GM12874 (cell line): Measurements from ENCODE around the gene PKP4.

ENCODE experiments used
- TF ChIP-seq, protein P1 (sequence below): IDR thresholded peaks from 2 replicates; pipeline ENCODE4 v1.5.1; 2011; ENCODE audit warnings: low read depth, mild to moderate bottlenecking, control low read depth, low read length, moderate library complexity; ENCODE audit not compliant: insufficient read depth

PKP4 gene

DNA sequence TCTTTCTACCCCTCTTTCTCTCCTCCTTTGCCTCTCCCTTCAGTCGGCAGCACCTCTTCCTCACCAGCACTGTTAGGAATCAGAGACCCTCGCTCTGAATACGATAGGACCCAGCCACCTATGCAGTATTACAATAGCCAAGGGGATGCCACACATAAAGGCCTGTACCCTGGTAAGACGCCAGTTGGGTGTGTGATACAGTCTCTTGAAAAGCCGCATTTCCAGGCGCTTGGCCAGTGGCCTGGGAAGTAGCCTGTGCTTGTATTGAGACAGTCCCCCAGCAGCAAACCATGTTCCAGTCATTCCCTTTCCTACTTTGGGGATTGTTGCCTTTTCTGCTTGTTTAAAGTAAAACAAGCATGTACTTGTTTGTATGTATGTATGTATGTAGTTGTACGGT is 219.9 kb downstream of the PKP4 start:
- TF ChIP-seq, protein P1, sequence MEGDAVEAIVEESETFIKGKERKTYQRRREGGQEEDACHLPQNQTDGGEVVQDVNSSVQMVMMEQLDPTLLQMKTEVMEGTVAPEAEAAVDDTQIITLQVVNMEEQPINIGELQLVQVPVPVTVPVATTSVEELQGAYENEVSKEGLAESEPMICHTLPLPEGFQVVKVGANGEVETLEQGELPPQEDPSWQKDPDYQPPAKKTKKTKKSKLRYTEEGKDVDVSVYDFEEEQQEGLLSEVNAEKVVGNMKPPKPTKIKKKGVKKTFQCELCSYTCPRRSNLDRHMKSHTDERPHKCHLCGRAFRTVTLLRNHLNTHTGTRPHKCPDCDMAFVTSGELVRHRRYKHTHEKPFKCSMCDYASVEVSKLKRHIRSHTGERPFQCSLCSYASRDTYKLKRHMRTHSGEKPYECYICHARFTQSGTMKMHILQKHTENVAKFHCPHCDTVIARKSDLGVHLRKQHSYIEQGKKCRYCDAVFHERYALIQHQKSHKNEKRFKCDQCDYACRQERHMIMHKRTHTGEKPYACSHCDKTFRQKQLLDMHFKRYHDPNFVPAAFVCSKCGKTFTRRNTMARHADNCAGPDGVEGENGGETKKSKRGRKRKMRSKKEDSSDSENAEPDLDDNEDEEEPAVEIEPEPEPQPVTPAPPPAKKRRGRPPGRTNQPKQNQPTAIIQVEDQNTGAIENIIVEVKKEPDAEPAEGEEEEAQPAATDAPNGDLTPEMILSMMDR = no peak

DNA sequence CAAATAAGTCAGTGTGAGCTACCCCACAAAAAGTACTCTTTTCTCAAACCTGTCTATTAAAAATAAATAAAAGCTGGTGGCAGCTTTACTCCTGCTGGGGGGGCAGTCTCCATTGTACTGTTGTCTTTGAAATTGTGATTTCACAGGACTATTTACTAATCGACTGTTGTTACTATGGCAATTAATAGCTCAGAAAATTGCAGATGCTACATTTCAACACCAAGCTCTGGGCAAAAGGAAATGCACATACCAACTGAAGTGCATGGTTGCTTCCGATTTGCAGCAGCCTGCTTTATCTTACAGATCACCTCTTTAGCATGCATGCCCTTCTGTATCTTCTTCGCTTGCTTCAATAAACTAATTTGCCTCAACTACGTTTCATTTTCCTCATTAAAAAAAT is 220.8 kb downstream of the PKP4 start:
- TF ChIP-seq, protein P1 = no peak

DNA sequence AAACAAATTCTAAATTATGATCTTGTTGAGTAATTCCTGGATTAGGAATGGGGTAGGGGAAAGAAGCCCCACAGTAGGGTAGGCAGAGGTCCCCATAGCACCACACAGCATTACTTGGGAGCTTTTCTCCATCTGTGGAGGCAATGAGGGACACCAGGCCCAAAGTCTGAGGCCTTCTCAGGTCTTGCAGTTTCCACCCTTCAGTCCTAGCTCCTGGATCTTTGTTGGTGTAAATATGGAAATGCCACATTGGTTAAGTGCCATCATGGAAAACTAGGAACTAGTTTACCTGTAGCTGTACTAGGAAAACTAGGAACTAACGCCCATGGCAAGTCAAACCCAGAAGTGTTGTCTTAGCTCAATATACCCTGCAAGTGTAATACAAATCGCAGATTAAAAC is 225.1 kb downstream of the PKP4 start:
- TF ChIP-seq, protein P1 = no peak

DNA sequence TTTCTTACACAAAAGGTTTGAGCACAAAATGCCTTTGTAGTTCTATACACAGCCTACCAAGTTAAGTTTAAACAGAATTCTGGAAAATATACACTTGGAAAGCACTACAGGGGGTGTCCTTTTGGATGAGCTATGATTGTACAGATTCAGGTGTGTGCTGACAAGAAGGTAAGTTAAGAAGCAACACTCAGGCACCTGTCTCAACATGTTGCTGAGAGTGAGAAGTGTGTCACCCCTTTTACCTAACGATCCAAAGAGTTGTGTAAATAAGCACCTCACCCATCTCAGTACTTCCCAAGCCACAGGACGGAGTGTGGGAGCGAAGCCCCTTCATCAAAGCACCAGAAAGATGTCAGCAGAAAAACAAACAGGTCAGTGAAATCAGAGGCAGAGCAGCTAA is 228.9 kb downstream of the PKP4 start:
- TF ChIP-seq, protein P1 = no peak

DNA sequence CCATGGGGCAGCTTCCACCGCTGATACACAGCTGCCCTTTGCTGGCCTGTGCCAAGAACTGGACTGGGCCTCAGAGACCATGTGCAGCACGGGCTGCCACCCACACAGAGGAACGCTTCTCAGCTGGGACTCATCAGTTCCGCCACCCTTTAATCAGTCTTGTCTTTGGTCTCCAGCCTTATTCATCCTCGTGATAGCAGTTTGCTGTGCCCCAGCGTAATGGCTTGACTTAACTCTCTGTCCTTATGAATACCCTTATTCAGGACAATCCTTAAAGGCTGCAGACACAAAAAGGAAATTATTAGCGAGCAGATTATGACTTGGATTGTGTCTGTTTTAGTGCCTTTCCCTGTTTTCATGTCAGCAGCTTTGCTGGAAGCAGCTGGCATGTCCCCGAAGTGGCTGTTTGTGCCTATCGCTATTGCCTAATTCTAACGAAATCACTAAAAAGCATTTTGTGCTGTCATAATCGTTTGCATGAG is 229.5 kb downstream of the PKP4 start:
- TF ChIP-seq, protein P1 = no peak

DNA sequence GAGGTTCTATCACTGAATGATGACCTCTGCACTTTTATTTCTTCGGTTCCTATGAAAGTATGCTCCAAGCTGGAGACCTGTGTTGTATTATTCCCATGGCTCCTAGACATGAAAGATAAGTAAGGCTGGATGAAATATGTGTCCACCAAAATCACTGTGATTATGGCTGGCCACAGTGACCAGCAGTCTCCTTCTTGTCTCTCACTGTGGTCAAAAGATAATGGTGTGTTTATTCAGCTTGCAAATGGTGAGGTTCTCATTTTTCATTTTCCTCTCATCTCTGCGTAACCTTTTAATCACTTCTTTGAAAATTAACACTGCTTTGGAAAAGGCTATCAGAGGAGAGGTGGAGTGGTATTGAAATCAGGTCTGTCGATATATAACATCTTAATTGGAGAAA is 230.6 kb downstream of the PKP4 start:
- TF ChIP-seq, protein P1 = no peak

DNA sequence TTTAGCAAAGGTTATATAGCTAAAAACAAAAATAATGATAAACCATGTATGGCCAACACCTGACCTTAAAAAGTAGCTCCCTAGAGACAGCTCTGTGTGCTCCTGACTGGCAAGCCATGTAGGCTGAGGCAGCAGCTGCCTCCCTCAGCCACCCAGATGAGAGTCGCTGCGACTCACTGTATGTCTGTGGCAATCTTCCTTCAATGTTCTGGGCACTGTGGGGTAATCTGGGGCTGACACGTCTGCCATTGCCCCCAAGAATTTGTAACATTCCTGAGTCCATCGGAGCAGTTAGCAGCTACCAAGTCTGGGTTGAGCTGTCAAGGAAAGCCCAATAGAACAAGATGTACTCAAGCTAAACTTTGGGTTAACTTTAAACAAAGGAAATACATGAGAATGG is 232.0 kb downstream of the PKP4 start:
- TF ChIP-seq, protein P1 = no peak

DNA sequence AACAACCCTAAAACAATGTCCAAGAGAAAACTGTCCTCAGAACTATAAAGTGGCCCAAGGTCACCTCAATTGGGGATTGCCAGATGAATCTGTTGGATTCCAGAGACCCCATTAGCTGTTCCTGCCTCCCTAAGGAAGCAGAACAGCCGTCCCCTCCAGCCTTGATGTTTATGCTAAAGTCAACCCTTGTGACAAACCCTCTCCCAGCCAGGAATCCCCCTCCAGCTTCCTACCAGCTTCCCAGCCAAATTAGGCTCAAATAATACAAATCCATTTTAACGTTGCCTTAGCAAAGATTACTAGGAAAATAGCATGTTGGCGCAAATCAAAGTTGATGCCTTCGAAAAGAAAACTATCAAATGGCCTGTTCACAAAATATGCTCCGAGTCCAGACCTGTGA is 232.6 kb downstream of the PKP4 start:
- TF ChIP-seq, protein P1 = no peak
